Osteocyte (in vitro differentiated cells): ENCODE results near the gene NDNF. TPM values are rescaled to one million over a fixed set of nuclear protein-coding genes. Genes with fewer than 3 reads are reported as not detected.

ENCODE experiments used
- DNase-seq: peaks from one replicate; pipeline ENCODE4 v3.0.0; 2021; ENCODE audit warnings: mixed read lengths; ENCODE audit not compliant: unreplicated experiment; ENCODE audit errors: extremely low spot score
- H3K27ac Mint-ChIP-seq: one replicate; pipeline ENCODE4 v1.8.0; 2021; ENCODE audit warnings: mild to moderate bottlenecking, mixed read lengths; ENCODE audit not compliant: unreplicated experiment
- H3K27me3 Mint-ChIP-seq: one replicate; pipeline ENCODE4 v1.8.0; 2021; ENCODE audit warnings: mixed read lengths; ENCODE audit not compliant: unreplicated experiment
- H3K36me3 Mint-ChIP-seq: one replicate; pipeline ENCODE4 v1.8.0; 2021; ENCODE audit warnings: mixed read lengths; ENCODE audit not compliant: unreplicated experiment
- H3K4me1 Mint-ChIP-seq: one replicate; pipeline ENCODE4 v1.8.0; 2021; ENCODE audit warnings: mixed read lengths; ENCODE audit not compliant: unreplicated experiment
- H3K4me3 Mint-ChIP-seq: one replicate; pipeline ENCODE4 v1.8.0; 2021; ENCODE audit warnings: mild to moderate bottlenecking, moderate library complexity, mixed read lengths; ENCODE audit not compliant: unreplicated experiment
- H3K9me3 Mint-ChIP-seq: one replicate; pipeline ENCODE4 v1.8.0; 2021; ENCODE audit warnings: mixed read lengths; ENCODE audit not compliant: unreplicated experiment
- CTCF ChIP-seq: fragments of 200-600 bp; sonication (generic); IDR thresholded peaks from 2 replicates; pipeline ENCODE4 v1.5.0; 2021; ENCODE audit warnings: antibody characterized with exemption, mild to moderate bottlenecking, moderate library complexity
- total RNA-seq: library from RNA; stranded (reverse); gene quantifications from 2 replicates; pipeline ENCODE4 v1.2.1, GENCODE V29; 2021

NDNF gene
- total RNA-seq, 1 donor from 2014 or later, result not detected

DNA sequence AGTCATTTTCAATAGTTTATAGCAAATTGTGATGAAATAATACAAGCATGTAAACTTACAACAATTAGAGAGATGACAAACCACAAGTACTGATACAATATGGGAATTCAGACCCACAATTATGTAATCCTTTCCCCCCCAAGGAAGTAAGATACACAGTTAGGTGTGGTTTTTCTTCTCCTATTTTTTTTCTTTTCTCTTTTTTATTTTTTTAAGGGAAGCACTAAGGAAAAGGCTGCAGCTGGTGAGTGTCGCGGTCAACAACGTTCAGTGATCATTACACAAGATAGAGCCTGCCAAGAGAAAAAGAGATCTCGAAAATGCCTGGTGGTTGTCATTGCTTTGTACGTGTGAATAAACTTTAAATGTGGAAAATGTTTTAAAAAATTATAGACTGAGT lies 9.8 kb downstream of the NDNF start:
- no peak for TF ChIP-seq CTCF
- DNase-seq, result no peak
- no peaks in the 10 kb centered on the region for H3K9me3 Mint-ChIP-seq
- no peaks in the 10 kb centered on the region for H3K4me1 Mint-ChIP-seq
- H3K36me3 Mint-ChIP-seq, result no peaks in the 10 kb centered on the region
- peaks cover 31% of the 10 kb centered on the region for H3K27me3 Mint-ChIP-seq
- H3K4me3 Mint-ChIP-seq, result no peak overlapping the region
- no peak overlapping the region for H3K27ac Mint-ChIP-seq

- Mint-ChIP-seq H3K36me3 (no peaks in the 10 kb centered on the region), H3K27ac (no peak overlapping the region), H3K4me1 (no peaks in the 10 kb centered on the region), H3K9me3 (no peaks in the 10 kb centered on the region), H3K4me3 (no peak overlapping the region), H3K27me3 (peaks cover 34% of the 10 kb centered on the region)
- no peak for TF ChIP-seq CTCF
- DNase-seq, result no peak
These were observed 10.5 kb downstream of the NDNF start for GRCh38 chr4:121061861-121062260.

- Mint-ChIP-seq H3K27me3 (peaks cover 41% of the 10 kb centered on the region), H3K36me3 (no peaks in the 10 kb centered on the region), H3K4me1 (no peaks in the 10 kb centered on the region), H3K4me3 (no peak overlapping the region), H3K27ac (no peak overlapping the region), H3K9me3 (no peaks in the 10 kb centered on the region)
- no peak for DNase-seq
- no peak for TF ChIP-seq CTCF
These were observed 11.1 kb downstream of the NDNF start for GRCh38 chr4:121061215-121061614.

GRCh38 chr4:121057466-121057922 lies 14.8 kb downstream of the NDNF start:
- Mint-ChIP-seq H3K9me3 (no peaks in the 10 kb centered on the region), H3K4me3 (no peak overlapping the region), H3K36me3 (no peaks in the 10 kb centered on the region), H3K27ac (no peak overlapping the region), H3K27me3 (peaks cover 49% of the 10 kb centered on the region), H3K4me1 (no peaks in the 10 kb centered on the region)
- TF ChIP-seq CTCF, result no peak
- DNase-seq, result no peak

DNA sequence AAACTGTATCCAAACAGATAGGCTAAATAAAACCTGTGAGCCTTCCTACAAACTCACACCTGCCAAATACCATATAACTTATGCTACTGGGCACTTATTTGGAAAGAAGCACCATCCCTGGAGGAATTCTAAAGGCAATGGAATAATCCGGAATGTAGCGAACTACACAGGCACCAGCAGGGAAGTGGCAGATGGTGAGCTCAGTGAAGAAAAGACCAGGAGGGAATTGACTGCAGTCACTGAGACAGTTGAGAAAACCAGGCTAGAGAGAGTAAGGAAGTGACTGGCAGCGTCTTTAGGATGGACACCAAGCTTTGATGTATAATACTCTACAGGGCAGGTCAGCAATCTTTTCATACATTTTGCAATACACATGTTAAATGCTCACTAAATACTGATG lies 16.3 kb downstream of the NDNF start:
- no peaks in the 10 kb centered on the region for H3K4me1 Mint-ChIP-seq
- no peaks in the 10 kb centered on the region for H3K9me3 Mint-ChIP-seq
- peaks cover 45% of the 10 kb centered on the region for H3K27me3 Mint-ChIP-seq
- no peak for DNase-seq
- no peak for TF ChIP-seq CTCF
- H3K4me3 Mint-ChIP-seq, result no peak overlapping the region
- no peak overlapping the region for H3K27ac Mint-ChIP-seq
- no peaks in the 10 kb centered on the region for H3K36me3 Mint-ChIP-seq
